Stomach (tissue), 4 donors: Measurements from ENCODE around the gene PCGF2.
A peak's percentile ranks its signal among the peaks of the same experiment; 100 is the strongest.

Source experiments
- EP300 ChIP-seq: sonication (generic); formaldehyde crosslinking; IDR thresholded peaks from one replicate; pipeline ENCODE4 v1.6.1; 2017; ENCODE audit warnings: antibody characterized with exemption
- POLR2A ChIP-seq, 4 donors: fragments of 450-650 bp; IDR thresholded peaks; one replicate each; pipeline ENCODE4 v1.6.1; 2016; ENCODE audit warnings: antibody characterized with exemption in 4 of 4, control low read depth in 2 of 4, mild to moderate bottlenecking in 1 of 4, moderate library complexity in 1 of 4
- POLR2AphosphoS5 ChIP-seq, 3 donors: sonication (generic); formaldehyde crosslinking; IDR thresholded peaks; one replicate each; pipeline ENCODE4 v1.6.1; 2016; ENCODE audit warnings: antibody characterized with exemption in 3 of 3
- TF ChIP-seq, protein P1 (sequence below), 7 experiments: fragments of 450-650 bp in 4 of 7; fragments of 200-600 bp in 3 of 7; sonication (generic) in 3 of 7; IDR thresholded peaks; one replicate each; pipeline ENCODE4 v1.5.1; 2016 to 2019; ENCODE audit warnings: antibody characterized with exemption in 7 of 7, control low read depth in 2 of 7, mild to moderate bottlenecking in 1 of 7

DNA sequence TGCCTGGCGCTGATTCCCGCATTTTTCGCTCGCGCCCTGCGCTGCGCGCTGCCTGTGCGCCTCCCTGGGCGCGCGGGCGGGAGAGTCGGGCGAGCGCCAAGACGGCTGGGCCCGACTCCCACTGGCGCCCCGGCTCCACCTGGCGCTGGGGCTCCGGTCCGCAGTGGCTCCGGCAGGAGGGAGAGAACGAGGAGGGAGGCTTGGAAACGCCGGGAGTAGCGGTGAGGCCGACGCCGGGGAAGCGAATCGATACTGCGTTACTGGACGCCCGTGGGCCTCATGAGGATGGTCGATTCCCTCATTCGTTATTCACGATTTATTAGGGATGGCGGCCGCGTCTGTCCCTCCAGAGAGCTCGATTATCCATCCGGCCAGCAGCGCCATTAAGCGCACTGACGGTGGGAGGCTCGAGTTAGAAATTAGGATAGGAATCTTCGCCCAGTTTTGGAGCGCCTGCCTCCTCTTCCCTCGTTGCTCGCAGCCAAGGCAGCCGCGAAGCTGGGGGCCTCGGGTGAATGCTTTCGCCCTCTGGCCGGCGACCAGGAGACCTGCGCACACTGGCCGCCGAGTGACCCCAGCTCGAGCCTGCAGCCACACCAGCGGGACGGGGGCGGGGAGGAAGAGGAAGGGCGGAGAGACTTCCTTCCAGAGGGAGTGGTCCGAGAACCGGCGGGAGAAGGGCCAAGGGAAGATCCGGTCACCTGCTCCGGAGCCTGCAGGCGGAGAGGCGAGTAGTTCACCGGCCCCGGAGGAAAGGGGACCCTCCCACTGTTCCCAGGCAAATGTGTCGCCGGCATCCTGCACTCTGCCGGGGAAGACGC lies 1.3 kb upstream of the PCGF2 start:
- TF ChIP-seq, protein P1, sequence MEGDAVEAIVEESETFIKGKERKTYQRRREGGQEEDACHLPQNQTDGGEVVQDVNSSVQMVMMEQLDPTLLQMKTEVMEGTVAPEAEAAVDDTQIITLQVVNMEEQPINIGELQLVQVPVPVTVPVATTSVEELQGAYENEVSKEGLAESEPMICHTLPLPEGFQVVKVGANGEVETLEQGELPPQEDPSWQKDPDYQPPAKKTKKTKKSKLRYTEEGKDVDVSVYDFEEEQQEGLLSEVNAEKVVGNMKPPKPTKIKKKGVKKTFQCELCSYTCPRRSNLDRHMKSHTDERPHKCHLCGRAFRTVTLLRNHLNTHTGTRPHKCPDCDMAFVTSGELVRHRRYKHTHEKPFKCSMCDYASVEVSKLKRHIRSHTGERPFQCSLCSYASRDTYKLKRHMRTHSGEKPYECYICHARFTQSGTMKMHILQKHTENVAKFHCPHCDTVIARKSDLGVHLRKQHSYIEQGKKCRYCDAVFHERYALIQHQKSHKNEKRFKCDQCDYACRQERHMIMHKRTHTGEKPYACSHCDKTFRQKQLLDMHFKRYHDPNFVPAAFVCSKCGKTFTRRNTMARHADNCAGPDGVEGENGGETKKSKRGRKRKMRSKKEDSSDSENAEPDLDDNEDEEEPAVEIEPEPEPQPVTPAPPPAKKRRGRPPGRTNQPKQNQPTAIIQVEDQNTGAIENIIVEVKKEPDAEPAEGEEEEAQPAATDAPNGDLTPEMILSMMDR (IDR thresholded peaks at IDR 0.05), result no peak
- TF ChIP-seq POLR2AphosphoS5 (IDR thresholded peaks at IDR 0.05) (peak in 2 of 3 donors; percentile 66 to 84), POLR2A (IDR thresholded peaks at IDR 0.05) (no peak), EP300 (no peak)
